Peyer's patch (tissue), 4 donors: ENCODE results near the gene IRF4. TPM values are rescaled to one million over a fixed set of nuclear protein-coding genes. Genes with fewer than 3 reads are reported as not detected.

ENCODE experiments used
- DNase-seq, 3 donors: peaks; one replicate each; pipeline ENCODE4 v3.0.0-alpha.2; 2017 to 2019
- H3K27ac ChIP-seq, 4 donors: fragments of 200-600 bp; sonication (generic); one replicate each; pipeline ENCODE4 v1.5.1; 2016 to 2019
- H3K27me3 ChIP-seq, 2 donors: fragments of 200-600 bp; sonication (generic); one replicate each; pipeline ENCODE4 v1.5.1; 2019
- H3K36me3 ChIP-seq, 3 donors: fragments of 200-600 bp; sonication (generic); one replicate each; pipeline ENCODE4 v1.5.1; 2016 to 2019
- H3K4me1 ChIP-seq, 4 donors: fragments of 200-600 bp; sonication (generic); one replicate each; pipeline ENCODE4 v1.5.1; 2016 to 2019
- H3K4me3 ChIP-seq, 4 donors: fragments of 200-600 bp; sonication (generic); 1 replicate in 3 of 4; 2 replicates in 1 of 4; pipeline ENCODE4 v1.5.1; 2016 to 2019; ENCODE audit warnings: mild to moderate bottlenecking in 1 of 4
- H3K9me3 ChIP-seq, 4 donors: fragments of 200-600 bp; sonication (generic); one replicate each; pipeline ENCODE4 v1.5.1; 2016 to 2019; ENCODE audit warnings: mild to moderate bottlenecking in 1 of 4
- CTCF ChIP-seq, 6 experiments: fragments of 450-650 bp in 4 of 6; fragments of 200-600 bp in 2 of 6; sonication (generic) in 1 of 6; IDR thresholded peaks; one replicate each; pipeline ENCODE4 v1.5.1; 2017 to 2019; ENCODE audit warnings: antibody characterized with exemption in 6 of 6, mild to moderate bottlenecking in 3 of 6, moderate library complexity in 1 of 6
- POLR2A ChIP-seq, 2 donors: fragments of 450-650 bp; IDR thresholded peaks; one replicate each; pipeline ENCODE4 v1.5.1; 2017; ENCODE audit warnings: antibody characterized with exemption in 2 of 2, mild to moderate bottlenecking in 2 of 2, moderate library complexity in 2 of 2
- total RNA-seq, 4 donors: library from RNA; depleted of rRNA; stranded (reverse); fragments of >200 nt; gene quantifications; one replicate each; pipeline ENCODE4 v1.1.0, GENCODE V29; 2016

IRF4 gene
- total RNA-seq, 4 donors from 2014 or later: 0.47 to 57.8 (median 6.9) TPM

- Histone ChIP-seq H3K27me3 (no peaks in the 10 kb centered on the region), H3K4me3 (peak overlapping the region in 3 of 4 donors; percentile 25 to 31 (median 25)), H3K27ac (peak overlapping the region in 3 of 4 donors; percentile 17 to 58 (median 51)), H3K36me3 (no peaks in the 10 kb centered on the region), H3K4me1 (no peaks in the 10 kb centered on the region), H3K9me3 (no peaks in the 10 kb centered on the region)
- TF ChIP-seq CTCF (IDR thresholded peaks at IDR 0.05) (peak in 1 of 6 experiments; percentile 10), POLR2A (IDR thresholded peaks at IDR 0.05) (no peak)
- DNase-seq: peak in 2 of 3 donors; percentile 68 to 83
These were observed 55.1 kb downstream of the IRF4 start for GRCh38 chr6:446418-447366.

GRCh38 chr6:447381-448165 is 56.0 kb downstream of the IRF4 start:
- H3K4me1 ChIP-seq: no peaks in the 10 kb centered on the region
- H3K36me3 ChIP-seq: no peaks in the 10 kb centered on the region
- no peaks in the 10 kb centered on the region for H3K27me3 ChIP-seq
- H3K27ac ChIP-seq: peak overlapping the region in 3 of 4 donors; percentile 17 to 58 (median 51)
- peak in 2 of 3 donors; percentile 35 to 53 for DNase-seq
- peak overlapping the region in 3 of 4 donors; percentile 25 to 31 (median 25) for H3K4me3 ChIP-seq
- TF ChIP-seq CTCF (IDR thresholded peaks at IDR 0.05): no peak
- H3K9me3 ChIP-seq: no peaks in the 10 kb centered on the region

- no peaks in the 10 kb centered on the region for H3K9me3 ChIP-seq
- H3K4me3 ChIP-seq: no peak overlapping the region
- no peak for DNase-seq
- H3K27me3 ChIP-seq: no peaks in the 10 kb centered on the region
- H3K4me1 ChIP-seq: no peaks in the 10 kb centered on the region
- no peak for TF ChIP-seq CTCF (IDR thresholded peaks at IDR 0.05)
- no peaks in the 10 kb centered on the region for H3K36me3 ChIP-seq
- H3K27ac ChIP-seq: no peak overlapping the region
These were observed 56.9 kb downstream of the IRF4 start for GRCh38 chr6:448296-449056.

GRCh38 chr6:449057-449430 is 57.5 kb downstream of the IRF4 start:
- Histone ChIP-seq H3K27me3 (no peaks in the 10 kb centered on the region), H3K36me3 (no peaks in the 10 kb centered on the region), H3K27ac (no peak overlapping the region), H3K4me3 (no peak overlapping the region), H3K9me3 (no peaks in the 10 kb centered on the region), H3K4me1 (no peaks in the 10 kb centered on the region)
- TF ChIP-seq POLR2A (IDR thresholded peaks at IDR 0.05) (no peak), CTCF (IDR thresholded peaks at IDR 0.05) (no peak)
- DNase-seq: no peak
